Natural killer cell (primary cell): ENCODE results near the gene NACC2. TPM values are rescaled to one million over a fixed set of nuclear protein-coding genes. Genes with fewer than 3 reads are reported as not detected.

Experiments used
- ATAC-seq, 3 donors: fragments of 150-1000 bp in 2 of 3; fragments of 200-7000 bp in 1 of 3; cut with Tn5 transposase; 1 replicate in 1 of 3; 2 replicates in 2 of 3; pipeline ENCODE4 v1.10.0; 2021; ENCODE audit warnings: mild to moderate bottlenecking in 2 of 3, moderate library complexity in 2 of 3
- DNase-seq, 2 donors: peaks; one replicate each; pipeline versions ENCODE4 v3.0.0 to v3.0.0-alpha.2; 2013 to 2021; ENCODE audit warnings: mixed read lengths in 1 of 2
- H3K27ac ChIP-seq: one replicate; pipeline ENCODE4 v1.5.1; 2013; ENCODE audit warnings: mild to moderate bottlenecking, low read length
- H3K27me3 ChIP-seq: one replicate; pipeline ENCODE4 v1.6.1; 2013; ENCODE audit warnings: low read length; ENCODE audit not compliant: control insufficient read depth, insufficient read depth
- H3K36me3 ChIP-seq: one replicate; pipeline ENCODE4 v1.6.1; 2013; ENCODE audit warnings: low read length; ENCODE audit not compliant: control insufficient read depth, insufficient read depth
- H3K4me1 ChIP-seq: one replicate; pipeline ENCODE4 v1.6.1; 2013; ENCODE audit warnings: low read length; ENCODE audit not compliant: control insufficient read depth, insufficient read depth
- H3K4me3 ChIP-seq: one replicate; pipeline ENCODE4 v1.5.1; 2013; ENCODE audit warnings: low read length
- H3K9me3 ChIP-seq: one replicate; pipeline ENCODE4 v1.6.1; 2013; ENCODE audit warnings: low read length; ENCODE audit not compliant: control insufficient read depth, insufficient read depth
- H3K27ac Mint-ChIP-seq, 2 donors: one replicate each; pipeline ENCODE4 v1.8.0; 2022; ENCODE audit warnings: mild to moderate bottlenecking in 2 of 2, mixed read lengths in 2 of 2, moderate library complexity in 1 of 2
- H3K27me3 Mint-ChIP-seq, 2 donors: one replicate each; pipeline ENCODE4 v1.8.0; 2022; ENCODE audit warnings: low read depth in 2 of 2, mixed read lengths in 2 of 2
- H3K36me3 Mint-ChIP-seq: one replicate; pipeline ENCODE4 v1.8.0; 2022; ENCODE audit warnings: mixed read lengths
- H3K4me1 Mint-ChIP-seq, 2 donors: one replicate each; pipeline ENCODE4 v1.8.0; 2022; ENCODE audit warnings: mixed read lengths in 2 of 2
- H3K4me3 Mint-ChIP-seq: one replicate; pipeline ENCODE4 v1.8.0; 2022; ENCODE audit warnings: mild to moderate bottlenecking, moderate library complexity, mixed read lengths
- H3K9me3 Mint-ChIP-seq, 2 donors: one replicate each; pipeline ENCODE4 v1.8.0; 2022; ENCODE audit warnings: mixed read lengths in 2 of 2
- WGBS: methylation state at CpG from one replicate; pipeline ENCODE4 v1.1.7; 2013; ENCODE audit warnings: missing lambda C conversion rate; ENCODE audit not compliant: insufficient coverage; 5-methylcytosine and 5-hydroxymethylcytosine counted together
- intact Hi-C: fragments of 100-400 bp; cut with micrococcal nuclease; formaldehyde crosslinking; loops from one replicate; pipeline ENCODE4 v1.14.2; 2022
- total RNA-seq, 4 donors: library from RNA; stranded (reverse); fragments of 120-200 nt in 1 of 4; gene quantifications; one replicate each; pipeline versions ENCODE4 v1.2.3 to v1.2.4, GENCODE V29; 2013 to 2022
- TF ChIP-seq, protein P1 (sequence below): fragments of 200-600 bp; IDR thresholded peaks from one replicate; pipeline ENCODE4 v1.8.0; 2022; ENCODE audit warnings: antibody characterized with exemption

Gene NACC2
- total RNA-seq, 3 donors from 2014 or later (not counting 1 experiment from before 2014, with no cell fraction given): 14.5 to 21.6 (median 21.2) TPM

DNA sequence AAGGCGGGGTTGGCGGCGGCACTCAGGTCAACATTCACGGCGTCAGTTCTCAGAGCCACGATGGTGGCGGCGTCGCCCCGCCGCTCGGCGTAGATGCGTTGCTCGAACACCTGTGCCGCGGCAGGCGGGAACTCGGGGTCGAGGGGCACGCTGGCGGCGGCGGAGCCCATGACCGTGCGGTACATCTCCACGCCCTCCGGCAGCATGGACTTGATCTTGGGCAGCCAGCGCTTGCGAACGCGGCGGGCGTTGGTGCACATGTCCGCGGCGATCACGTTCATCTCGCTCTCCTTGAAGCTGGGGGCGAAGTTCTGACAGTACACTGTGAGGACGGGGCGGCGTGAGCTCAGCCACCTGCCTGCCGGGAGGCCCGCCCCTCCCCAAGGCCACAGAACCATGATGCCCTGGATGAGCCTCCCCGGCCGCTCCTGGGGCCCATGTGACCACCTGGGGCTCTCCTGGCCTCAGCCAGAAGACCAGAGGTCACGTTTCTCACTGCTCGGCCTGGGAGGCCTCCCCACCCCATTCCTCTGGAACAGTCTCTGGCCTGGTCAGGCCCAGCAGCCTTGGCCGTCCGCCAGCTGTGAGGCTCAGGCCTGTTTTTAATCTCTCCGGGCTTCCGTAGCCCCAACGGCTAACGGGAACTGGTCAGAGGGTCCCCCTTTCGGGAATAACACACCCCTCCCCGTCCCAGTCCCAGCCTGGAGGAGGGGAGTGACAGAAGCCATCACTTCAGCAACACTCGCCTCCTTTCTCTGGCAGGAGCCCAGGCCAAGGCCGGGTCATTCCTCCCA, 83.2 kb downstream of the NACC2 start:
- no peak overlapping the region for H3K27ac Mint-ChIP-seq
- peaks cover 2% of the 10 kb centered on the region for H3K36me3 ChIP-seq
- intact Hi-C loops: no loop called here
- no peaks in the 10 kb centered on the region for H3K9me3 ChIP-seq
- TF ChIP-seq, protein P1, sequence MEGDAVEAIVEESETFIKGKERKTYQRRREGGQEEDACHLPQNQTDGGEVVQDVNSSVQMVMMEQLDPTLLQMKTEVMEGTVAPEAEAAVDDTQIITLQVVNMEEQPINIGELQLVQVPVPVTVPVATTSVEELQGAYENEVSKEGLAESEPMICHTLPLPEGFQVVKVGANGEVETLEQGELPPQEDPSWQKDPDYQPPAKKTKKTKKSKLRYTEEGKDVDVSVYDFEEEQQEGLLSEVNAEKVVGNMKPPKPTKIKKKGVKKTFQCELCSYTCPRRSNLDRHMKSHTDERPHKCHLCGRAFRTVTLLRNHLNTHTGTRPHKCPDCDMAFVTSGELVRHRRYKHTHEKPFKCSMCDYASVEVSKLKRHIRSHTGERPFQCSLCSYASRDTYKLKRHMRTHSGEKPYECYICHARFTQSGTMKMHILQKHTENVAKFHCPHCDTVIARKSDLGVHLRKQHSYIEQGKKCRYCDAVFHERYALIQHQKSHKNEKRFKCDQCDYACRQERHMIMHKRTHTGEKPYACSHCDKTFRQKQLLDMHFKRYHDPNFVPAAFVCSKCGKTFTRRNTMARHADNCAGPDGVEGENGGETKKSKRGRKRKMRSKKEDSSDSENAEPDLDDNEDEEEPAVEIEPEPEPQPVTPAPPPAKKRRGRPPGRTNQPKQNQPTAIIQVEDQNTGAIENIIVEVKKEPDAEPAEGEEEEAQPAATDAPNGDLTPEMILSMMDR: no peak
- H3K36me3 Mint-ChIP-seq: no peaks in the 10 kb centered on the region
- ATAC-seq: no peak
- H3K27me3 Mint-ChIP-seq: no peaks in the 10 kb centered on the region
- H3K4me1 Mint-ChIP-seq: peaks cover 0 to 11% of the 10 kb centered on the region in 2 donors
- H3K4me3 Mint-ChIP-seq: no peak overlapping the region
- no peak overlapping the region for H3K4me3 ChIP-seq
- 96% methylated on average over 59 of the region's 59 CpGs for WGBS
- no peak overlapping the region for H3K27ac ChIP-seq
- no peaks in the 10 kb centered on the region for H3K9me3 Mint-ChIP-seq
- no peak for DNase-seq
- H3K27me3 ChIP-seq: no peaks in the 10 kb centered on the region
- no peaks in the 10 kb centered on the region for H3K4me1 ChIP-seq

DNA sequence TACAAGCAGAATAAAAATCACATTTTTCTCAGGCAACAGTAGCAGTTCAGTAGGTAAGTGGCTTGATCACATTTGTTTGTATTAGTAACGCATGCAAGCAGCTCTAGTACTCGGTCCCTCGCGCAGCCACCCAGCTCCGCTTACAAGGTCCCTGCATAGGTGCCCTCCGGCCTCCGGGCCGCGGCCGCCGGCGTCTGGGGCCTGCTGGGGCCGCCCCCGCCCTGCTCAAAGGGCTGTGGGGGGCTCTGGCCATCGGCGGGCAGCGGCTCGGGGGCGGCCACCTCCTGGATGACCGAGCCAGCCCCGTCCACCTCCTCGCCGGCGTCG, 83.8 kb downstream of the NACC2 start:
- no peak overlapping the region for H3K4me3 ChIP-seq
- H3K36me3 Mint-ChIP-seq: no peaks in the 10 kb centered on the region
- peaks cover 2% of the 10 kb centered on the region for H3K36me3 ChIP-seq
- H3K4me1 Mint-ChIP-seq: peaks cover 0 to 6% of the 10 kb centered on the region in 2 donors
- no peak overlapping the region for H3K27ac ChIP-seq
- H3K4me3 Mint-ChIP-seq: no peak overlapping the region
- no peaks in the 10 kb centered on the region for H3K9me3 ChIP-seq
- DNase-seq (no peak), ATAC-seq (no peak)
- no peaks in the 10 kb centered on the region for H3K27me3 Mint-ChIP-seq
- TF ChIP-seq, protein P1: no peak
- WGBS: 93% methylated on average over 25 of the region's 25 CpGs
- no peak overlapping the region for H3K27ac Mint-ChIP-seq
- H3K27me3 ChIP-seq: no peaks in the 10 kb centered on the region
- no peaks in the 10 kb centered on the region for H3K4me1 ChIP-seq
- intact Hi-C loops: no loop called here
- no peaks in the 10 kb centered on the region for H3K9me3 Mint-ChIP-seq

- TF ChIP-seq, protein P1: no peak
- no peaks in the 10 kb centered on the region for H3K36me3 Mint-ChIP-seq
- no peak overlapping the region for H3K27ac ChIP-seq
Measured at GRCh38 chr9:136010615-136011361, 84.3 kb downstream of the NACC2 start.

More at GRCh38 chr9:136010615-136011361, 84.3 kb downstream of the NACC2 start:
- intact Hi-C loops: no loop called here
- Mint-ChIP-seq H3K4me1 (peaks cover 0 to 4% of the 10 kb centered on the region in 2 donors), H3K27me3 (no peaks in the 10 kb centered on the region), H3K9me3 (no peaks in the 10 kb centered on the region), H3K4me3 (no peak overlapping the region), H3K27ac (no peak overlapping the region)
- Histone ChIP-seq H3K36me3 (peaks cover 2% of the 10 kb centered on the region), H3K9me3 (no peaks in the 10 kb centered on the region), H3K4me1 (no peaks in the 10 kb centered on the region), H3K27me3 (no peaks in the 10 kb centered on the region), H3K4me3 (no peak overlapping the region)
- DNase-seq: no peak
- WGBS: 92% methylated on average over 27 of the region's 28 CpGs
- ATAC-seq: no peak
